H54 (cell line): ENCODE measurements around the gene STUM.
A peak's percentile ranks its signal among the peaks of the same experiment; 100 is the strongest.

Experiments used
- DNase-seq: peaks from one replicate; pipeline ENCODE4 v3.0.0; 2011; ENCODE audit warnings: low spot score, mixed read lengths; ENCODE audit not compliant: insufficient read length
- FAIRE-seq: peaks from 3 replicates; lab custom pipeline; 2011; peaks lifted over from hg19 to GRCh38; lab: Jason Lieb, UNC
- POLR2A ChIP-seq: IDR thresholded peaks from 2 replicates; pipeline ENCODE4 v1.6.1; 2011; ENCODE audit warnings: low read depth, mild to moderate bottlenecking, low read length

The STUM gene

GRCh38 chr1:226650236-226650841 is 101.8 kb downstream of the STUM start:
- no peak for TF ChIP-seq POLR2A
- FAIRE-seq (no peak), DNase-seq (no peak)

GRCh38 chr1:226651041-226651731 is 102.6 kb downstream of the STUM start:
- FAIRE-seq: no peak
- DNase-seq: no peak
- no peak for TF ChIP-seq POLR2A

- no peak for DNase-seq
- no peak for FAIRE-seq
- no peak for TF ChIP-seq POLR2A
Observed at GRCh38 chr1:226651732-226652105, 103.2 kb downstream of the STUM start.

- FAIRE-seq: no peak
- no peak for DNase-seq
- TF ChIP-seq POLR2A: no peak
Observed at GRCh38 chr1:226652613-226653012, 104.0 kb downstream of the STUM start.

- DNase-seq: no peak
- FAIRE-seq: no peak
- TF ChIP-seq POLR2A: no peak
Observed at GRCh38 chr1:226653311-226653921, 104.9 kb downstream of the STUM start.

GRCh38 chr1:226654046-226654667 is 105.6 kb downstream of the STUM start:
- TF ChIP-seq POLR2A: no peak
- FAIRE-seq: no peak
- no peak for DNase-seq

GRCh38 chr1:226654668-226655055 is 106.1 kb downstream of the STUM start:
- FAIRE-seq: no peak
- DNase-seq: no peak
- no peak for TF ChIP-seq POLR2A

- 0 out of 2 replicates have a peak, but pooled peaks have one; percentile 15 for TF ChIP-seq POLR2A
- no peak for FAIRE-seq
- DNase-seq: peak; percentile 64
Observed at GRCh38 chr1:226655251-226656163, 106.9 kb downstream of the STUM start.

- no peak for TF ChIP-seq POLR2A
- no peak for DNase-seq
- FAIRE-seq: no peak
Observed at GRCh38 chr1:226656201-226656600, 107.6 kb downstream of the STUM start.

- DNase-seq: peak; percentile 50
- TF ChIP-seq POLR2A: no peak
- no peak for FAIRE-seq
Observed at GRCh38 chr1:226656601-226657277, 108.2 kb downstream of the STUM start.

- no peak for FAIRE-seq
- no peak for DNase-seq
- no peak for TF ChIP-seq POLR2A
Observed at GRCh38 chr1:226657895-226658545, 109.5 kb downstream of the STUM start.

GRCh38 chr1:226658546-226659125 is 110.1 kb downstream of the STUM start:
- no peak for FAIRE-seq

More at GRCh38 chr1:226658546-226659125, 110.1 kb downstream of the STUM start:
- TF ChIP-seq POLR2A: no peak
- no peak for DNase-seq
